Measurements from ENCODE around the gene PAQR6.

Gene PAQR6

DNA sequence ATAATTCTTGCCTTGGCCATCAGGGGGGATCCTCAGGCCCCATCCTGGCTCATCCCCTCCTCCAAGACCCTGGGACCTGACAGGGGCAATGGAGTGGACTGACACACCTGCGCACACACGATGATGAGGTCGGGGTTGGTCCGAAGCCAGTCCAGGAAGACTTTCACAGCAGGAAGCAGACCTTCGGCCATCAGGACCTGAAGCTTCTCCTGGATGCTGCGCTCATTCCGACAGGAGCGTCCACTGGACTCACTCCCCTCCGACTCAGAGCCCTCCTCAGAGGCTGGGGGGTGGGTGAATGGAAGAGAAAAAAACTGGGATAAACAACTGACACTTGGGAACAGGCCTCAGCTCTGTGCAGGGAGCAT, 15.4 kb upstream of the PAQR6 start:
- no peak for DNase-seq (ENCODE audit: low spot score)

DNA sequence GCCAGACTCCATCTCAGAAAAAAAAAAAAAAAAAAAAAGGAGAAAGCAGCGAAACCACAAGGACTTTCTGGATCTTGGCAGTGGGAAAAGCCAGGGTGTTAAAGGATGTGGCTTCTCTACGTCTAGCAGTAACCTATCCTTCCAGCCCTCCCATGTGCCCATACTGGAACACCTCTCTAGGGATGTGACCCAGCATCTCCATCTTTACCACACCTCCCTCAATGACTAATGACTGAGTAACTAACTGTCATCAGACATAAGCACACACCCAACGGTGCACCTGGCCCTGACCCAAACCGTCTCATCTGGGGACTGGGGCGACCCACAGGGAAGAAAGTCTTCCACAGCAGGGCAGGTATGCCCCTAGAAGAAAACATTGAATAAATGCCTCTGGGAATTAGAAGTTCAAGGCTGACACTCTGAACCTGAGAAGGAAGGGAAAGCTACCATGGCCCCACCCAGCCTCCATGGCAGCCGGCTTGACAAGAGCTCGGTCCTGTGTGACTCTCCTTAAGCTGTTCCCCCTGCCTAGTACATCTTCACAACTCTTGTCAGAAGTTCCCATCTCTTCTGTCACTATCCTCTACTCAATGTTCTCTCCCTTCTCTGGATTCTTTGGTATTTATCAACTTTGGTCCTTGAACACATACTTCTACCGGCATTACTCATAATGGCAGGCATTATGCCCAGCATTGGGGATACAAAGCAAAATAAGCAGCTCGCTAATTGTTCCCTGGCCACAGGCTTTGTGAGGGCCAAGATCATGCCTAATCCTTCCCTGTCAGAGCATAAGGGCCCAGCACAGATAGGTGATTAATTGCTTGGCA, 14.8 kb upstream of the PAQR6 start:
- DNase-seq (ENCODE audit: low spot score): no peak

- no peak for DNase-seq (ENCODE audit: low spot score)
Observed at GRCh38 chr1:156260896-156261295, 13.0 kb upstream of the PAQR6 start.

DNA sequence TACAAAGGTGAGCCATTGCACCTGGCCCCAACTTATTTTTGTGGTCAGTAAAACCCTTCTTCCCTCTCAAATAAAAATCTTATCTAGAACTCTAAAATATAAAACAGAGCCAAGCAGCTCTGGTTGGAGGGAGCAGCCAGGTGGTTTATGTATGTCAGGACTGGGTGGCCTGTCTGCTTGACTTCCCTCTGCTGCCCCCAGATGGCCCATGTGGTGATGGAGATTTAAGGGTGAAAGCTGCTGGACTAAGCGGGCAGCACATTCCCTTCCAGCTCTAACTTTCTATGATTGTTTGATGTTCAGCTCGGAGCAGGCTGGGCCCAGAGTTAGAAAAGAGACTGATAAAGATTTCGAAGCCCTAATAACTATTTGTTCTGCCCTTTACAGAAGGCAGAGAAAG, 11.9 kb upstream of the PAQR6 start:
- DNase-seq (ENCODE audit: low spot score): no peak

- no peak for DNase-seq (ENCODE audit: low spot score)
Observed at GRCh38 chr1:156258859-156259258, 11.0 kb upstream of the PAQR6 start.

GRCh38 chr1:156257711-156258110, 9.9 kb upstream of the PAQR6 start:
- DNase-seq (ENCODE audit: low spot score): no peak

GRCh38 chr1:156253634-156254033, 5.8 kb upstream of the PAQR6 start:
- no peak for DNase-seq (ENCODE audit: low spot score)

DNA sequence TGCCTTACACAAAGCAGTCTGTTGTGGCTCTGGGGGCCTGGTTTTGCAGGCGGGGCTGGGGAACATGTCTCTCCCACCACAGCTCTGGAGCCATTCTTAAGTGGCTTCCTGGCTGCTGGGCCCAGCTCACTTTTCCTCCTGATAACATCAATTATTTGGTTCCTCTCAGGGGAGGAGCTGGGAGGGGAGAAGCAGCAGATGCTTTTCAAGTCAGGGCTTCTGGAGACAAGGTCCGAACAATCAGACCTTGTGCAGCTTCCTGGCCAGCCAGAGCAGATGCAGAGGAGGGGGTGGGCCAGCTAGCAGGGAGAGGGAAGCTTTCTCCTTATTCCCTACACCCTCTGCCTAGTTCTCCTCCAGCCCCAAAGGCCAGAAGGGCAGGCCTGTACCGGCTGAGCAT, 3.7 kb upstream of the PAQR6 start:
- no peak for DNase-seq (ENCODE audit: low spot score)

- DNase-seq (ENCODE audit: low spot score): no peak
Observed at GRCh38 chr1:156249593-156249992, 1.7 kb upstream of the PAQR6 start.

DNA sequence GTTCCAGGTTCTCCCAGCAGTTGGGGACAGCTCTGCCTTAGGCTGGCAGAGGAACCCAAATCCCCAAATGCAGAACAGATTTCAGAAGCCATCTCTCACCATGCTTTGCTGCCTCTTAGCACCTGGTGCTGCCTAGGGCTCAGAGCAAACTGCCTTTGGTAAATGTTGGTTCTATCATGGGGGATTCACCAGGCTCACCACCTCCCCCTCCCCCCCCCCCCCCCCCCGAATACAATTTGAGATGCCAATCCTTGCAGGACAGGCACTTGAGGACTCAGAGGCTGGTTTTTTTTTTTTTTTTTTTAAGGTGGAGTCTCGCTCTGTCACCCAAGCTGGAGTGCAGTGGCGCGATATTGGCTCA, 447 bp upstream of the PAQR6 start:
- DNase-seq (ENCODE audit: low spot score): no peak

- no peak for DNase-seq (ENCODE audit: low spot score)
Observed at GRCh38 chr1:156246781-156247459, 936 bp downstream of the PAQR6 start.

GRCh38 chr1:156246241-156246780, 1.5 kb downstream of the PAQR6 start:
- no peak for DNase-seq (ENCODE audit: low spot score)

- DNase-seq (ENCODE audit: low spot score): no peak
Observed at GRCh38 chr1:156245451-156246232, 2.2 kb downstream of the PAQR6 start.

GRCh38 chr1:156244712-156245111, 3.1 kb downstream of the PAQR6 start:
- no peak for DNase-seq (ENCODE audit: low spot score)

- DNase-seq (ENCODE audit: low spot score): no peak
Observed at GRCh38 chr1:156244126-156244525, 3.7 kb downstream of the PAQR6 start.

- no peak for DNase-seq (ENCODE audit: low spot score)
Observed at GRCh38 chr1:156242738-156243137, 5.1 kb downstream of the PAQR6 start.

GRCh38 chr1:156241926-156242325, 5.9 kb downstream of the PAQR6 start, which contains the start of gene BGLAP:
Gene BGLAP, plus strand, starts transcription at chr1:156242184. Its CDS starts 48 bp downstream, at chr1:156242232.
- no peak for DNase-seq (ENCODE audit: low spot score)

- DNase-seq (ENCODE audit: low spot score): no peak
Observed at GRCh38 chr1:156241311-156241811, 6.5 kb downstream of the PAQR6 start.

DNA sequence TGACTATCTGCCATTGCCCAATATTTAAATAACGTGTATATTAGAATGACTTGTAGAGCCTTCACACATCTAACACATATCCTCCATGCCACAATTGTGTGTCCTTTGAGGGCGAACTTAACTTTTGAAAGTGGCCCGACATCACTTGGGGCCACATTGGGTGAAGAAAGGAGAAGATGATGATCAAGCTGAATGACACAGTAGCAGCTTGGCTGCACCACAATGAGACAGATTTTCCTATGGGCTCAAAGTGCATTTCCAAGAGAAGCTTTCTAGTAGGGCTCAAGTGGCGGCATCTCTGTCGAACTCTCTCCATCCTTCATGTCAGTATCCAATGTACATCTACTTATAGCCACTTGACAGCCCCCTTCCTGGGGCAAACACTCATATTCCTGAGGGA, 9.6 kb downstream of the PAQR6 start:
- no peak for DNase-seq (ENCODE audit: low spot score)

DNA sequence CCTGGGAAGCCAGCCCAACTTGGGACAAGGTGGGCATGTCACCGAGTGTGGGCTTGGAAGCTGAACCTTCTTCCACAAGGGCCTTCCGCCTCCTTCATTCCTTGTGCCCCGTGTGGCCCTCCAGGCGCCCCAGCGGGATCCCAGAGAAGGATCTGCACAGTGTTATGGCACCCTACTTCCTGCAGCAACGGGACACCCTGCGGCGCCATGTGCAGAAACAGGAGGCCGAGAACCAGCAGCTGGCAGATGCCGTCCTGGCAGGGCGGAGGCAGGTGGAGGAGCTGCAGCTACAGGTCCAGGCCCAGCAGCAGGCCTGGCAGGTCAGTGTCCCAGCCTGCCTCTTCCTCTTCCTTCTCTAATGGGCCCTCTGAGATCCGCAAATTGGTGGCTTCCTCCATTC, 11.7 kb downstream of the PAQR6 start:
- no peak for DNase-seq (ENCODE audit: low spot score)

DNA sequence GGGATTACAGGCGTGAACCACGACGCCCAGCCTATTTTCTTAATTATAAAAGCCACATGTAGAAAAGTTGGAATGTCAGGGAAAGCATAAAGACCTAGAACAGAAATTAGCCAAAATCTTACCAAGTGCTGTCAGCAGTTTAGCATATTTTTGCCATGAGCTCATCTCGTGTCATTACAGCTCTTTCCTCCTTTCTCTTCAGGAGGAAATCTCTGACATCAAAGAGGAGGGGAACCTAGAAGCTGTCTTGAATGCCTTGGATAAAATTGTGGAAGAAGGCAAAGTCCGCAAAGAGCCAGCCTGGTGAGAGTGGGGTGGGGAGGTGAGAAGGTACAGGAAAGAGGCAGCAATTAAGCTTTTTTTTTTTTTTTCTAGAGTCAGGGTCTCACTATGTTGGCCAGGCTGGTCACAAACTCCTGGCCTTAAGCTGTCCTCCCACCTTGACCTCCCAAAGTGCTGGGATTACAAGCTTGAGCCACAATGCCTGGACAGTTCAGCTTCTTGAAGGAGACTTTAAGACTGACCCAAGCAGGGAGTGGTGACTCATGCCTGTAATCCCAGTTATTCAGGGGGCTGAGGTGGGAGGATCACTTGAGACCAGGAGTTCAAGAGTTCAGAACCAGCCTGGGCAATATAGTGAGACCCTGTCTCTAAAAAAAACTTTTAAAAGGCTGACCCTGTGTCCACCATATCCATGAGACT, 14.3 kb downstream of the PAQR6 start:
- no peak for DNase-seq (ENCODE audit: low spot score)
